K562 (cell line): ENCODE data around the gene PCDH9. TPM values are rescaled to one million over a fixed set of nuclear protein-coding genes. Genes with fewer than 3 reads are reported as not detected.

Experiments used
- ATAC-seq: fragments of 200-7000 bp; cut with Tn5 transposase; 3 replicates; pipeline ENCODE4 v1.9.1; 2020; ENCODE audit warnings: moderate library complexity
- BruUV-seq: library from RNA; stranded (reverse); fragments of 400-500 nt; replicated peaks from 2 replicates; lab custom pipeline; 2021; lab: Mats Ljungman, UMichigan
- CTCF ChIA-PET: fragments of 300-600 bp; formaldehyde crosslinking; extraction: SDS; loops from one replicate; lab custom pipeline; 2021; ENCODE audit warnings: low intra/inter-chr PET ratio; lab: Yijun Ruan, JAX
- POLR2A ChIA-PET: fragments of 300-600, 350-650 bp; sonication (Branson Sonifier 250); formaldehyde crosslinking; extraction: SDS; loops from one replicate; lab custom pipeline; 2021; ENCODE audit warnings: antibody characterized with exemption, inconsistent platforms; lab: Yijun Ruan, JAX
- DNase-seq, 4 experiments: peaks; one replicate each; pipeline versions ENCODE4 v3.0.0 to v3.0.0-alpha.2; 2011 to 2018; ENCODE audit warnings: low spot score in 3 of 4, mixed read lengths in 3 of 4; ENCODE audit errors: extremely low read depth in 1 of 4
- FAIRE-seq: peaks from 2 replicates; lab custom pipeline; 2011; peaks lifted over from hg19 to GRCh38; lab: Jason Lieb, UNC
- H2AFZ ChIP-seq: 2 replicates; pipeline ENCODE4 v1.6.0; 2011; ENCODE audit warnings: low read depth, low read length, control low read depth, inconsistent platforms
- H3K27ac ChIP-seq: fragments of 200-600 bp; 3 replicates; pipeline ENCODE4 v1.8.0; 2011; ENCODE audit warnings: low read depth, mild to moderate bottlenecking, control low read depth, inconsistent platforms, low read length, moderate library complexity, mixed read lengths; ENCODE audit errors: extremely low read depth
- H3K27me3 ChIP-seq, 2 experiments: fragments of 300-600 bp in 1 of 2; 2 replicates in 1 of 2; 3 replicates in 1 of 2; pipeline versions ENCODE4 v1.6.0 to v1.8.0; 2011; ENCODE audit warnings: inconsistent platforms in 2 of 2, low read length in 2 of 2, mild to moderate bottlenecking in 1 of 2, mixed read lengths in 1 of 2, moderate library complexity in 1 of 2; ENCODE audit not compliant: control insufficient read depth in 2 of 2, insufficient read depth in 2 of 2
- H3K36me3 ChIP-seq: fragments of 300-600 bp; 3 replicates; pipeline ENCODE4 v1.8.0; 2011; ENCODE audit warnings: mild to moderate bottlenecking, low read length, inconsistent platforms; ENCODE audit not compliant: control insufficient read depth, insufficient read depth
- H3K4me1 ChIP-seq, 2 experiments: fragments of 200-600 bp in 1 of 2; replicated peaks in 1 of 2; 2 replicates in 1 of 2; 3 replicates in 1 of 2; pipeline versions ENCODE4 v1.5.1 to v1.8.0; 2011; ENCODE audit warnings: inconsistent platforms in 2 of 2, low read length in 2 of 2, mild to moderate bottlenecking in 1 of 2, mixed read lengths in 1 of 2, moderate library complexity in 1 of 2; ENCODE audit not compliant: control insufficient read depth in 2 of 2, insufficient read depth in 2 of 2
- H3K4me2 ChIP-seq: 2 replicates; pipeline ENCODE4 v1.6.1; 2011; ENCODE audit warnings: low read length, control low read depth, inconsistent platforms, mixed read lengths; ENCODE audit not compliant: insufficient read depth
- H3K4me3 ChIP-seq: fragments of 200-600 bp; sonication (generic), shearing (Covaris generic); 2 replicates; pipeline ENCODE4 v1.5.1; 2016; ENCODE audit warnings: control low read depth, inconsistent platforms
- H3K79me2 ChIP-seq: fragments of 200-600 bp; 3 replicates; pipeline ENCODE4 v1.8.0; 2011; ENCODE audit warnings: low read length, inconsistent platforms; ENCODE audit not compliant: control insufficient read depth, insufficient read depth
- H3K9ac ChIP-seq, 2 experiments: 2 replicates each; pipeline versions ENCODE4 v1.6.0 to v1.6.1; 2011; ENCODE audit warnings: low read depth in 2 of 2, low read length in 2 of 2, control low read depth in 1 of 2, inconsistent platforms in 1 of 2, mild to moderate bottlenecking in 1 of 2, mixed read lengths in 1 of 2; ENCODE audit not compliant: insufficient read depth in 1 of 2
- H3K9me1 ChIP-seq: one replicate; pipeline ENCODE4 v1.6.0; 2011; ENCODE audit warnings: inconsistent platforms, mild to moderate bottlenecking, low read length, moderate library complexity; ENCODE audit not compliant: control insufficient read depth, insufficient read depth
- H3K9me3 ChIP-seq: replicated peaks from 2 replicates; pipeline ENCODE4 v1.5.1; 2011; ENCODE audit warnings: low read depth, low read length, inconsistent platforms; ENCODE audit not compliant: control insufficient read depth, insufficient read depth
- H4K20me1 ChIP-seq: replicated peaks from 2 replicates; pipeline ENCODE4 v1.6.1; 2011; ENCODE audit warnings: low read length, inconsistent platforms, mixed read lengths; ENCODE audit not compliant: control insufficient read depth, insufficient read depth
- BACH1 ChIP-seq: fragments of 200-800 bp; sonication (Bioruptor generic); IDR thresholded peaks from 2 replicates; pipeline ENCODE4 v1.6.1; 2016; ENCODE audit warnings: missing genetic modification characterization, missing compliant biosample characterization
- CBX3 ChIP-seq, 2 experiments: IDR thresholded peaks; 1 replicate in 1 of 2; 2 replicates in 1 of 2; pipeline ENCODE4 v1.6.1; 2012; ENCODE audit warnings: inconsistent platforms in 2 of 2, low read length in 2 of 2, borderline replicate concordance in 1 of 2, control low read depth in 1 of 2
- E2F4 ChIP-seq: sonication (generic); formaldehyde crosslinking; IDR thresholded peaks from 2 replicates; pipeline ENCODE4 v1.8.0; 2022; ENCODE audit warnings: mild to moderate bottlenecking, low read depth, missing genetic modification reagents
- FOXK1 ChIP-seq: sonication (generic); formaldehyde crosslinking; IDR thresholded peaks from 2 replicates; pipeline ENCODE4 v1.8.0; 2022; ENCODE audit warnings: missing genetic modification reagents, mild to moderate bottlenecking, borderline replicate concordance
- KLF16 ChIP-seq: IDR thresholded peaks from 2 replicates; pipeline ENCODE4 v1.6.1; 2016; ENCODE audit warnings: antibody characterized with exemption
- THAP12 ChIP-seq: fragments of 250-450 bp; sonication (Bioruptor Pico); IDR thresholded peaks from 2 replicates; pipeline ENCODE4 v1.9.0; 2021; ENCODE audit warnings: mild to moderate bottlenecking, inconsistent platforms
- ZBTB43 ChIP-seq: sonication (generic); formaldehyde crosslinking; IDR thresholded peaks from 2 replicates; pipeline ENCODE4 v1.8.0; 2023; ENCODE audit warnings: mild to moderate bottlenecking, missing genetic modification reagents
- ZFP30 ChIP-seq: fragments of 250-450 bp; sonication (Bioruptor Pico); IDR thresholded peaks from 2 replicates; pipeline ENCODE4 v1.8.0; 2022; ENCODE audit warnings: moderate library complexity, mild to moderate bottlenecking, inconsistent platforms, borderline replicate concordance
- ZFP36 ChIP-seq: fragments of 150-350 bp; IDR thresholded peaks from 2 replicates; pipeline ENCODE4 v1.6.1; 2018; ENCODE audit warnings: low read length, low read depth; ENCODE audit not compliant: partially characterized antibody
- ZNF174 ChIP-seq: fragments of 250-450 bp; sonication (Bioruptor Pico); IDR thresholded peaks from 2 replicates; pipeline ENCODE4 v1.4.0; 2020; ENCODE audit warnings: mild to moderate bottlenecking
- WGBS: fragments of 100-300 bp; shearing (Covaris generic); methylation state at CpG from one replicate; pipeline ENCODE4 v1.1.6; 2016; ENCODE audit warnings: low coverage, mixed read lengths; ENCODE audit not compliant: insufficient coverage; ENCODE audit errors: missing lambda C conversion rate; 5-methylcytosine and 5-hydroxymethylcytosine counted together
- in situ Hi-C: fragments of 300-500 bp; cut with MboI; formaldehyde crosslinking; loops from 4 replicates; pipeline ENCODE4 v1.15.0; 2018; ENCODE audit warnings: inconsistent platforms, mixed read lengths
- intact Hi-C: fragments of 100-400 bp; cut with micrococcal nuclease; formaldehyde crosslinking; loops from 2 replicates; pipeline ENCODE4 v1.14.2; 2022
- polyA plus RNA-seq, 8 experiments: library from polyadenylated mRNA; depleted of rRNA in 4 of 8; stranded (reverse) in 5 of 8; unstranded in 3 of 8; fragments of >200 nt; fragmentation: Nextera tagmentation in 2 of 8; fragmentation: Illumina TruSeq in 1 of 8; extraction: Ambion mirVana in 2 of 8; extraction: Trizol in 1 of 8; gene quantifications; 2 replicates each; pipeline versions ENCODE4 v1.2.1 to v1.2.3, GENCODE V29; 2011 to 2014; ENCODE audit warnings: inconsistent platforms in 1 of 8, missing spikeins in 1 of 8
- total RNA-seq, 7 experiments: library from RNA; depleted of rRNA in 6 of 7; stranded (reverse); fragments of >200 nt in 6 of 7; fragmentation: Illumina TruSeq in 2 of 7; extraction: Trizol in 2 of 7; gene quantifications; 2 replicates each; pipeline versions ENCODE4 v1.2.1 to v1.2.3, GENCODE V29; 2011 to 2021; ENCODE audit warnings: low replicate concordance in 1 of 7

The PCDH9 gene
- total and polyA plus RNA-seq, 9 of the 15 experiments (the other 6 are each of a cell fraction or from before 2014, with no cell fraction given), result 1.1 to 6.7 (median 4.9) TPM

GRCh38 chr13:66847541-66847940, 382.6 kb downstream of the PCDH9 start:
- H3K27me3 ChIP-seq, result no peaks in the 10 kb centered on the region
- WGBS, result 48% methylated on average over 6 of the region's 6 CpGs
- no peaks in the 10 kb centered on the region for H3K9me3 ChIP-seq
- no peaks in the 10 kb centered on the region for H4K20me1 ChIP-seq
- H3K9me1 ChIP-seq, result no peaks in the 10 kb centered on the region
- DNase-seq (no peak), FAIRE-seq (no peak), ATAC-seq (no peak)
- TF ChIP-seq E2F4 (CRISPR knock-in tag) (no peak), BACH1 (no peak), ZFP36 (no peak), ZFP30 (CRISPR knock-in tag) (no peak), CBX3 (IDR thresholded peaks at IDR 0.05; ENCODE audit: borderline replicate concordance in 1 of 2, low read length in 2 of 2) (no peak), KLF16 (no peak), THAP12 (CRISPR knock-in tag) (no peak), FOXK1 (no peak), ZBTB43 (CRISPR knock-in tag) (no peak), ZNF174 (no peak)
- H3K9ac ChIP-seq, result no peak overlapping the region
- H3K27ac ChIP-seq, result no peak overlapping the region
- ChIA-PET POLR2A (no interaction called here), CTCF (no interaction called here)
- no peaks in the 10 kb centered on the region for H3K79me2 ChIP-seq
- no peak overlapping the region for H3K4me3 ChIP-seq
- BruUV-seq, result no TSS peak
- intact Hi-C loops (no loop called here), in situ Hi-C loops (no loop called here)
- no peaks in the 10 kb centered on the region for H3K36me3 ChIP-seq
- no peak overlapping the region for H3K4me2 ChIP-seq
- no peak overlapping the region for H2AFZ ChIP-seq
- H3K4me1 ChIP-seq, result no peaks in the 10 kb centered on the region
